GM11168 (cell line): ENCODE measurements around the gene CCDC9B.

Source experiments
- in situ Hi-C: fragments of 300-500 bp; cut with MboI; formaldehyde crosslinking; loops from one replicate; pipeline ENCODE4 v1.12.0; 2022; ENCODE audit warnings: low sequenced_read_pairs; ENCODE audit not compliant: unreplicated experiment

CCDC9B gene

GRCh38 chr15:40365624-40366456, 25.1 kb upstream of the CCDC9B start:
- in situ Hi-C loops, result no loop called here

- in situ Hi-C loops, result no loop called here
These were observed 24.3 kb upstream of the CCDC9B start for GRCh38 chr15:40365016-40365415.

GRCh38 chr15:40364251-40364650, 23.5 kb upstream of the CCDC9B start:
- in situ Hi-C loops, result no loop called here

GRCh38 chr15:40363611-40364010, 22.9 kb upstream of the CCDC9B start:
- in situ Hi-C loops, result no loop called here

GRCh38 chr15:40361640-40362039, 20.9 kb upstream of the CCDC9B start:
- in situ Hi-C loops, result no loop called here

- in situ Hi-C loops, result no loop called here
These were observed 19.3 kb upstream of the CCDC9B start for GRCh38 chr15:40360015-40360414.

GRCh38 chr15:40358471-40359353, 18.0 kb upstream of the CCDC9B start:
- in situ Hi-C loops, result loop anchor here (5.0 kb wide), 1 partner anchor 69 kb away; no protein-coding TSS in a partner anchor

- in situ Hi-C loops, result loop anchor here (5.0 kb wide), 1 partner anchor 69 kb away; no protein-coding TSS in a partner anchor
These were observed 17.2 kb upstream of the CCDC9B start, which contains the start of gene DISP2 for GRCh38 chr15:40357723-40358470. Gene DISP2 (plus strand): TSS chr15:40358219. CDS start chr15:40358322, 103 bp downstream.

GRCh38 chr15:40357246-40357645, 16.5 kb upstream of the CCDC9B start:
- in situ Hi-C loops, result loop anchor here (5.0 kb wide), 1 partner anchor 70 kb away; no protein-coding TSS in a partner anchor

- in situ Hi-C loops, result loop anchor here (5.0 kb wide), 1 partner anchor 71 kb away; no protein-coding TSS in a partner anchor
These were observed 15.3 kb upstream of the CCDC9B start for GRCh38 chr15:40355976-40356585.

GRCh38 chr15:40354408-40355171, 13.9 kb upstream of the CCDC9B start:
- in situ Hi-C loops, result loop anchor here (5.0 kb wide), 1 partner anchor 73 kb away; no protein-coding TSS in a partner anchor

- in situ Hi-C loops, result no loop called here
These were observed 13.0 kb upstream of the CCDC9B start for GRCh38 chr15:40353697-40354096.

- in situ Hi-C loops, result no loop called here
These were observed 11.7 kb upstream of the CCDC9B start for GRCh38 chr15:40352281-40352901.

GRCh38 chr15:40349163-40349562, 8.4 kb upstream of the CCDC9B start:
- in situ Hi-C loops, result loop anchor here (25.0 kb wide), 1 partner anchor 413 kb away; the partner anchor contains the start of genes C15orf62, GCHFR and RMDN3

- in situ Hi-C loops, result loop anchor here (25.0 kb wide), 1 partner anchor 414 kb away; the partner anchor contains the start of genes C15orf62, GCHFR and RMDN3
These were observed 7.7 kb upstream of the CCDC9B start for GRCh38 chr15:40348474-40348870.

- in situ Hi-C loops, result loop anchor here (25.0 kb wide), 1 partner anchor 414 kb away; the partner anchor contains the start of genes C15orf62, GCHFR and RMDN3
These were observed 7.1 kb upstream of the CCDC9B start for GRCh38 chr15:40347559-40348473.
